Lower lobe of right lung (tissue), 2 donors: ENCODE data around the gene PARP14. TPM values are rescaled to one million over a fixed set of nuclear protein-coding genes. Genes with fewer than 3 reads are reported as not detected.

Experiments used
- ATAC-seq, 2 donors: fragments of 200-7000 bp; cut with Tn5 transposase; one replicate each; pipeline ENCODE4 v1.9.1; 2020 to 2022; ENCODE audit warnings: mild to moderate bottlenecking in 2 of 2, moderate library complexity in 2 of 2
- DNase-seq: peaks from one replicate; pipeline ENCODE4 v3.0.0-alpha.2; 2020
- H3K27ac ChIP-seq: fragments of 200-600 bp; one replicate; pipeline ENCODE4 v1.8.0; 2022
- H3K27me3 ChIP-seq: fragments of 200-600 bp; one replicate; pipeline ENCODE4 v1.8.0; 2022; ENCODE audit warnings: low read depth
- H3K36me3 ChIP-seq: fragments of 200-600 bp; one replicate; pipeline ENCODE4 v1.8.0; 2022; ENCODE audit warnings: mild to moderate bottlenecking
- H3K4me1 ChIP-seq: fragments of 200-600 bp; one replicate; pipeline ENCODE4 v1.8.0; 2022
- H3K4me3 ChIP-seq: fragments of 200-600 bp; one replicate; pipeline ENCODE4 v1.8.0; 2022; ENCODE audit warnings: mild to moderate bottlenecking
- H3K9me3 ChIP-seq: fragments of 200-600 bp; one replicate; pipeline ENCODE4 v1.8.0; 2022
- CTCF ChIP-seq: fragments of 200-600 bp; IDR thresholded peaks from one replicate; pipeline ENCODE4 v1.8.0; 2022; ENCODE audit warnings: antibody characterized with exemption, mild to moderate bottlenecking
- intact Hi-C: fragments of 100-400 bp; cut with DNase I; formaldehyde crosslinking; loops from one replicate; pipeline ENCODE4 v1.11.0; 2022
- total RNA-seq: library from RNA; stranded (reverse); fragmentation: NEBNext Ultra II Directional; extraction: Animal tissue kit (Norgen Biotek cat#: 25700); gene quantifications from one replicate; pipeline ENCODE4 v1.2.1, GENCODE V29; 2021
- donor health status: DM: no; HTN: yes; CAD: no; lungs with severe emphysema.

PARP14 gene
- total RNA-seq, 1 donor from 2014 or later = 165 TPM

- DNase-seq (no peak), ATAC-seq (peak; percentile 44 to 49)
- H3K9me3 ChIP-seq = no peaks in the 10 kb centered on the region
- peaks cover 23% of the 10 kb centered on the region for H3K4me1 ChIP-seq
- H3K27ac ChIP-seq = no peak overlapping the region
- peaks cover 23% of the 10 kb centered on the region for H3K36me3 ChIP-seq
- H3K4me3 ChIP-seq = no peak overlapping the region
- no peak for TF ChIP-seq CTCF
- intact Hi-C loops = no loop called here
- H3K27me3 ChIP-seq = no peaks in the 10 kb centered on the region
Observed at GRCh38 chr3:122758877-122759560, 78.4 kb downstream of the PARP14 start.

- Histone ChIP-seq H3K4me3 (no peak overlapping the region), H3K9me3 (no peaks in the 10 kb centered on the region), H3K36me3 (peaks cover 12% of the 10 kb centered on the region), H3K27ac (peak overlapping the region; percentile 63), H3K4me1 (peaks cover 23% of the 10 kb centered on the region), H3K27me3 (no peaks in the 10 kb centered on the region)
- peak; percentile 75 to 77 for ATAC-seq
- no peak for TF ChIP-seq CTCF
- intact Hi-C loops = no loop called here
- no peak for DNase-seq
Observed at GRCh38 chr3:122760453-122761271, 80.0 kb downstream of the PARP14 start.

- Histone ChIP-seq H3K27ac (no peak overlapping the region), H3K4me1 (peaks cover 9% of the 10 kb centered on the region), H3K9me3 (no peaks in the 10 kb centered on the region), H3K4me3 (no peak overlapping the region), H3K36me3 (peaks cover 9% of the 10 kb centered on the region), H3K27me3 (no peaks in the 10 kb centered on the region)
- no peak for TF ChIP-seq CTCF
- ATAC-seq (no peak), DNase-seq (no peak)
- intact Hi-C loops = no loop called here
Observed at GRCh38 chr3:122766430-122766829, 85.8 kb downstream of the PARP14 start.

GRCh38 chr3:122767540-122768372 lies 87.1 kb downstream of the PARP14 start:
- H3K27ac ChIP-seq = peak overlapping the region; percentile 70
- peaks cover 7% of the 10 kb centered on the region for H3K4me1 ChIP-seq
- no peaks in the 10 kb centered on the region for H3K9me3 ChIP-seq
- ATAC-seq (peak; percentile 66 to 70), DNase-seq (no peak)
- H3K4me3 ChIP-seq = no peak overlapping the region
- intact Hi-C loops = no loop called here
- H3K36me3 ChIP-seq = peaks cover 9% of the 10 kb centered on the region
- no peak for TF ChIP-seq CTCF
- no peaks in the 10 kb centered on the region for H3K27me3 ChIP-seq

GRCh38 chr3:122770521-122771202 lies 90.0 kb downstream of the PARP14 start:
- no peak for TF ChIP-seq CTCF
- Histone ChIP-seq H3K27ac (peak overlapping the region; percentile 44), H3K27me3 (no peaks in the 10 kb centered on the region), H3K4me3 (no peak overlapping the region), H3K36me3 (peaks cover 9% of the 10 kb centered on the region), H3K4me1 (peaks cover 7% of the 10 kb centered on the region), H3K9me3 (no peaks in the 10 kb centered on the region)
- ATAC-seq (no peak), DNase-seq (no peak)
- intact Hi-C loops = no loop called here
